Raji (cell line): Measurements from ENCODE around the gene RASA2.

Experiments
- POLR2A ChIP-seq: IDR thresholded peaks from 2 replicates; pipeline ENCODE4 v1.6.1; 2011; ENCODE audit warnings: low read depth, low read length, control low read depth; ENCODE audit not compliant: insufficient read depth

RASA2 gene

DNA sequence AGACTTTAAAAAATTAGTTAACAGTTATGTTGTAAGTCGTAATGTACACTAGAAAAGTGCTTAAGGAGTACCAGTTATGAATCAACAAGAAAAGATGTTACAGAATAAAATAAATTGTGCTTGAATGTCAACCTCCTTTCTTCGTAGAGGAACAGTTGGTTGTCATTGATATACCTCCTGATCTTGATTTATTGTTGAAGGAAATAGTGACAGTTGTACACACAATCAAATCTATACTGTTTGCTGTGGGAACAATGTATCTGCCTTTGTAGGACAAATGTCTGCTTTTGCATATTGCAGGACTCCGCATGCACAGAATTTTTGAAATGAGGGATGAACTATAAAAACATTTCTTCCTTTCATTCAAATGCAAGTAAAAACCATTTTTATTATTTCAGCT is 19.2 kb downstream of the RASA2 start:
- no peak for TF ChIP-seq POLR2A

DNA sequence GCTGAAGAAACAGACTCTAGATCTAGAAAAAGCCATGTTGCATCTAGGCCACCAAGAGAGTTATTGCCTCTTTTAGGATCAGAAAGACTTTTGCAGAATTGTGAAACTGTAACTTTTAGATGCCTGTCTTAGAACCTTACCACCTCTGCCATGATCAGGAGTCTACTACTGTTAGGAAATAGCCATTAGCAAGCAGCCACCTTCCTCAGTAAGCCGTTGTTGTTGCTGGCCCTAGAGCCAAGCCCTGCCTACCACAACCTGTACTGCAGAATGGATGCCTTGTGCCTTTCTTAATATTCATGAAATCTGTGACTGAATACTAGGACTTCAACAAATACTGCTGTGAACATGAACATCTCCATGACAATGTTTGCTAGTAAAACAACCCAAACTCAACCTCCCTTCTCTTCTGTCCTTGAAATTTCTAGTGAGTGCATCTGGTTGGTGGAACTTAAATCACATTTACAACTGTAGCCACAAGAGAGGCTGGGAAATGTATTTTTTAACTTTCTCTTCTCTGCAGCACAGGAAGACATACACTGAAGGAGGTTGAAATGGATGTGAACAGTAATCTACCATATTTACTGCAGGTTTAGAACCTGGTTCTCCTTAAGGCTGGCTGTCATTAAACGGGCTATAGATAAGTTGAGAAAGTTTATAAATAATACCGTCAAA is 20.7 kb downstream of the RASA2 start:
- TF ChIP-seq POLR2A: no peak

DNA sequence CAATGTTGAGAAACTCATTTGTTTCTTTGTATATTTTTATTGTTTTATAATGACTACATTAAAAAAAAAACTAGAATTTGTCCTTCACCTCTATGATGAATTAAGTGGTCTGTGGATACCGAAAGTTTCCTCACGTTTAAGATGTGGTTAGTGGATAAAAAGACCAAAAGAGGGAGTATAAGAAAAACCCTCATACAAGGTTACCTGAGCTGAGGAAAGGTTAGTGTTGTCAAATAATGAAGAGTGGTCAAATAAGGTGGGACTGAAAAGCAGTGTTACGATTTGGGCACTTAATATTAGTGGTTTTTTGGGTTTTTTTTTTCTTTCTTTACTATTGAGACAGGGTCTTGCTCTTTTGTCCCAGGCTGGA is 21.2 kb downstream of the RASA2 start:
- no peak for TF ChIP-seq POLR2A

DNA sequence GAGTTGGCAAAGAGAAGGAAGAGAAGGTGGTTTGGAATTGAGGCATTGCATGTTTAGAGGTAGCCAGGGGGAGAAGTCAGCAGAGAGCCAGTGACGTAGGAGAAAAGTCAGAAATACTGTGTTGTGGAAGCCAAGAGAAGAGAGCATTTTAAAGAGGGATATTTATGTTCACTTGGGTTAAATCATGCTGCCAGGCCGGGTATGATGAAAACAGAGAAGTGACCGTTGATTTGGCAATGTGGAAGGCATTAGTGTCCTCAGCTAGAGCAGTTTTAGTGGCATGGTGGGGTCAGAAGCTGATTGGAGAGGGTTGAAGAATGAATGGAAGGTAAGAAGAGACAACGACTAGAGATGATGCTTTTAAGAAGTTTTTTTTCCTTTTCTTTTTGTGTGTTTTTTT is 24.5 kb downstream of the RASA2 start:
- TF ChIP-seq POLR2A: no peak

DNA sequence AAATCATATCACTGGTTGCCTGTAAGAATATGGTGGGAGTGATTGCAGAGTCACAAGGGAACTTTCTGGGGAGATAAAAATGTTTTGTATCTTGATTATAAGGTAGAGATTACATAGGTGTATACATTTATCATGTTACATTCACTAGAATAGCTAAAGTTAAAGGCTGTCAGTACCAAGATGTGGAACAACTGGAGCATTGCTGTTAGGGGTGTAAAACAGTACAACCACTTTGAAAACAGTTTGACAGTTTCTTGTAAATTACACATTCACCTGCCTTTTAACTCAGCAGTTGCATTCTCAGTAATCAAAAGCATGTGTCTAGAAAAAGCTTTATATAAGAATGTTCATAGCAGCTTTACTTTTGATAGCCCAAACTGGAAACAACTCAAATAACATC is 27.6 kb downstream of the RASA2 start:
- TF ChIP-seq POLR2A: no peak

DNA sequence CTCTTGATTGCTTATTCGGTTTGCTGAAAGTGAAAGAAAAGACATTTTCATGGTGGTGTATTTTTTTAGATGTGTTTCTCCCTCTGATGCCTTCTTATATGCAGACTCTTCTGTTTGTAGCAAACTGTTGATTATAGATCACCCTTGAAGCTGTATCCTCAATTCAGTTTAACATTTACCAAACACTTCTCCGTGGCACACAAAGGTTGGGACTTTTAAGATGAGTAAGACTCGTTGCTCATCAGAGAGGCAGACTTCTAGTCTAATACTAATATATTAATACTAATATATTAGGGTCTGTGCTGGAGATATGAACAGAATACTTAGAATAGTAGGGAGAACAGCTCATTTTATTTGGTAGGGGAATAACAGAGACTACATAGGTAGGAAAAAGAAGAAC is 32.8 kb downstream of the RASA2 start:
- TF ChIP-seq POLR2A: no peak

DNA sequence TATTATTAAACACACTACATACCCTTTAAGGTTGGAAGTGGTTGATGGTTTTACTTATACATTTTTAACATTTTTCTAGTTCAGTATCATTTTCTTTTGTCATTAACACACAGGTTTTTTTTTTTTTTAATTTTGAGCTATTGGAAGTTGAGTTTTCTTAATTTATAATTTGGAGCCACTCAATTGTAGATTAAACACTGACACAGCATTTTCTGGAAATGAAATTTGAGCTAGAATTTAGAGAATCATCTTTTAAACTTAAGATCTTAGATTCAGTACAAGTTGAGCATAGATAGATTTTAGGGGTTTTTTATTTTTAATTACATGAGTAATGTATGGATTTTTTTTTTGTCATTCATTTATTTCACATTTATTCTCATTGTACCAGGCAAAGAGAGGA is 35.0 kb downstream of the RASA2 start:
- TF ChIP-seq POLR2A: no peak

DNA sequence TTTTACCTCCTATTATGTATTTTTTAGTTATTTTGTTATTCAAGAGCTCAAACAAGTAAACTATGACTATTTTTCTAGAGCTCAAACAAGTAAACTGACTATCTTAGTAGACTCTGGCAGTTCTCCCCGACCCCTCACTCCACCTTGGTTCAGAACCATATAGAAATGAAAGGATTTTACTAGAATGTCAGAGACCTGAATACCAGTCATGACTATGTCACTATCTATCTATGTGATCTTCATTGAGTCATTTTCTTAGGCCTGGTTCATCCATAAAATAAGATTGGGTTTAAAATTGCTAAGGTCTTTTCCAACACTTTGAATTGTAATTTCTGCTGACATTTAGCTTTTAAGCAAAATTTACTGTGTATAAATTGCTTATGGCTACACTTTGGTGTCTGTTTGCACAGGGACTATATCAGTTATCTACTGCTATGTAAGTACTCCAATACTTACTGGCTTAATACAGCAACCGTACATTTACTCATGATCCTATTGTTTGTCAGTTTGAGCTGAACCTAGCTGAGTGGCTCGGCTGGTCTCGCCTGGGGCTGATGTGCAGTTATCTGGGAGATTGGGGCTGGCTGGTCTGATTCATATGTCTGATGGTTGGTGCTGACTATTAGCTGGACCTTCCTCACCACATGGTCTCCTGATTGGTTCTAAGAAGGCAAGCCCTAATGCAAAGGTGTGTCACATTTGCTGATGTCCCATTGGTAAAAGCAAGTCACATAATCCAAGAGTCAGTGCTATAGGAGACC is 37.0 kb downstream of the RASA2 start:
- TF ChIP-seq POLR2A: no peak

DNA sequence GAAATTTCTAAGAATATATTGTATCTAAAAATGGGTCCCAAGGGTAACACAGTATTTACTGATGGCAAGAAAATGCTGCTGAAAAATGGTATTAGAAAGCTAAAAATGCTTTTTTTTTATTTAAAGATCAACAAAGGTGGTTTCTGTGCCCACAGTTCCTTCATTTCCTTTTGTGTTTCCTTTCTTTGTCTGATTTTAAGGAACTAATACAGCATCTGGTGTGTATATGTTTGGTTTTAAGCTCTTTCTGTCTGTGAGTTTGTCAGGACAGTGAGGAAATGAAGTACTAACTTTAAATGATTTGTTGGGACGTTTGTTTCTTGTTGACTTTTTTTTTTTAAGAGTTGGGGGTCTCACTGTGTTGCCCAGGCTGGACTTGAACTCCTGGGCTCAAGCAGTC is 38.2 kb downstream of the RASA2 start:
- TF ChIP-seq POLR2A: no peak

DNA sequence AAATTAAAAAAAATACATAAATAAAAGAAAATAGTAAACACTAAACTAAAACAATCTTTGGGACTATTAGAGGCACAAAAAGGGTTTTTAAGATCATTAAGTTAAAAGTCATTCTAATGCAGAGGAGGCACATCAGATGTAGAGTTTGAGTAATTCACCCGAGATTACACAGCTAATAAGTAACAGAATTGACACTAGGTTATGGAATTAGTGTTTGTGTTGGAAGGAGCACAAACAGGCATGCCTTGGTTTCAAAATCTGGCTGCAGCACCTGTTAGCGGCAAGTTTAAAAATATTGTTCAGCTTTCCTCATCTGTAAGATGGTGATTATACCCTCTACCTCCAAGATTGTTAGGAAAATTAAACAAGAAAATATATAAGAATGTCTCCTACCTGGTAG is 39.0 kb downstream of the RASA2 start:
- TF ChIP-seq POLR2A: no peak

DNA sequence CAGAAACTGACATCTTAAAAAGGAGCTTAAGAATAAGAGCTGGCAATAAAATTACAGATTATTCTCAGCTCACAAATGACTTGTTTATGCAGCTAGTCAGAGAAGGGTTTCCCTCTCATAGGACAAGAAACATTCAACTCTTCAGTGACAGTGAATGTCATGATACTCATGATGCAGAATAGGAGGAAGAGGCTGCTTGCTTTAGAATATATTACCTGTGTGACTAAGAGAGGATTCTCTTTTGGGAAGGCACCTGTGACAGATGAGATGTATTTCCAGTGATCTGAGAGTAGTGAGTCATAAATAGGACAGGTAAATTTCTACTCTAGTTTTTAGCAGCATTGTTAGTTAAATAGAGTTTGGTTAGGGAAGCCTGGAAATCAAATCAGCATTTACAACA is 39.9 kb downstream of the RASA2 start:
- no peak for TF ChIP-seq POLR2A

DNA sequence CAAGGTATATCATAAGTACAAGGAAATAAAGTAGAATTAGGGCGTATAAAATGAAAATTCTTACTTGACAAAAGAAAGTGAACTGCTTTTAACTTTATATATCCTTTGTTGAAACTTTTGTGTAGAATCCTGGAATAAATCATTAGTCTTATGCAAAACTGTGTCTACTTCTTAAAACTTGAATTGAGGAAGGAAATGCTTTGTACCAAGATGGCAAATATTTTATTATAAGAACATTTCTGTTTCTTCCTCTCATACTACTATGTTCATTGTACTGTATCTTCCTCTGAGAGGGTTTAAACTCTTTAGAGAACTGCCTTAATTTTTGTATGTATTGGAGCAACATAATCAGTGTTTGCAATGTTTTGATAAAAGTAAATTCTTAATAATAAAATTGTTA is 42.0 kb downstream of the RASA2 start:
- TF ChIP-seq POLR2A: no peak

DNA sequence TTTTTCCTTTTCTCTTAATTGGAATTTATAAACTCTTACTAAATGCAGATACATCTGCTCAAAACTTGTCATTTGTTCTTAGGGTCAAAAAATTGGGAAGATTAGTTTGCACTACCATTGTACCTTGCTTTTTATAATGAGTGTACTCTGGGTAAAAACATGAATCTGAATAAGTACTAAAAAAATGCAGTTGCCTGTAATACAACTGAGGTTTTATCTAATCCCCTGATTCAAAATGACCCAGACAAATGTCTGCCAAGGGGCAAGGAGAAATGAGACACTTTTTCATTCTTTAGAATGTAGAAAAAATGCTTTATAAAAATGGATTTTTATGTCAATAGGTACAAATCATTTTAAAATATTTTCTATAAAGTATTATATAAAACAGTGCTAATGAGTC is 42.4 kb downstream of the RASA2 start:
- TF ChIP-seq POLR2A: no peak

DNA sequence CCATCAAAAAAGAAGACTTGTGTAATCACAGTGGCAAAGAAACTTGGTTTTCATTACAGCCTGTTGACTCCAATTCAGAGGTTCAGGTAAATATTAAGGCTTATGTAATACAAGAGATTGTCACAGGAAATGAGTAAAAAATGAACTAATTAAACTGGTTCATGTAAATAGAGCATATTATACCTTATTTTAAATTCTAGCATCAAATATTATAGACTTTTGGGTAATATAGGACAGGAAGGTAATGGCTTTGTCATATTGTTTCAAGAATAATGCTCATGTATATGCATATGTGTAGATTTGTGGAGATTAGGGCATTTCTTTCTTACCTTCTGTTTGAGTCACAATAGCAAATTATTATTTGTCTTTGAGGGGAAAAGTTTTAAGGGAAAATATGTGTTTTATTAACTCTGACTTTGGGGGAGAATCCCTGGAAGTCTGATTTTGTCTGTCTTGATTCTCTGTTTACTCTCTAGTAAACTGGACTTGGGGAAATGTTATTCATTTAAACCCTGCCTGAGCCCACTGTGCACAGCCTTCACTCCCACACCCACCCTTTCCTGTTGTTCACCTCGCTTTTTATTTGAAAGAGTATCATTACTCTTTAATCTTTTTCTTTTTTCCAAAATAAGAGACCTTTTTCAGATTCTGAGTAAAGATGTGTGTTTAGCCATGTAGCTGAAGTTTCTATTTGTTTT is 43.0 kb downstream of the RASA2 start:
- TF ChIP-seq POLR2A: no peak

DNA sequence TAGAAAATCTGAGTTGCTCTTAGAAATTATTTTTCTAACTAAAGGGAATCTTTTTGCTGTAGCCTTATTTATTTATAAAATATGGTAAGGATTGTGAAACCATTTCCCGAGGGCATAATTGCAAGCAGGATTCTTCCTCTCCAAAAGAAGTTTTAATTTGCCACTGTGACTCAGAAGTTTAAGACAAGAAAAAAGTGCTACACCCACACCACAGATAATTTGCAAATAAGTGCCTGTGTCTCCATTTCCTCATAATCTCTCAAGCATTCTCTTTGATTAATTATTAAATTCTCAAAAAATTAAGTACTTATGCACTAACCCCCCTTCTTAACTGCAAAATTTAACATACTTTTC is 43.6 kb downstream of the RASA2 start:
- TF ChIP-seq POLR2A: no peak

DNA sequence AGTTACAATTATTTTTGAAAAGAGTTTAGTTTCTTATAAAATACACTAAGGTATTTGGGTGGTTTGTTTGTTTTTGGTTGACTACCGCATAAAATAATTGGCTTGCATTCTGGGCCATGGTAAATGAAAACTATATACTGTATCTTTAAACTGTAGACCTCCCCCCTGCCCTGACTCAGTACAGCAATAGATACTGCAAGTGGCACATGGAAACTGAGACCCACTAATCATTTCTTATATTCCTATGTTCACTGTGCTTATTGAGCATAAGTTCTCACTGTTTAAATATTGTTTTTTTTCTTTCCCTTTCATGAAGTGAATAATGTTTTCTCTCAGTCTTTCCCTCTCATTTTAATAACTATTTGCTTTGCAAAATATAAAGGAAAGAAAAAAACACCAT is 45.8 kb downstream of the RASA2 start:
- TF ChIP-seq POLR2A: no peak

DNA sequence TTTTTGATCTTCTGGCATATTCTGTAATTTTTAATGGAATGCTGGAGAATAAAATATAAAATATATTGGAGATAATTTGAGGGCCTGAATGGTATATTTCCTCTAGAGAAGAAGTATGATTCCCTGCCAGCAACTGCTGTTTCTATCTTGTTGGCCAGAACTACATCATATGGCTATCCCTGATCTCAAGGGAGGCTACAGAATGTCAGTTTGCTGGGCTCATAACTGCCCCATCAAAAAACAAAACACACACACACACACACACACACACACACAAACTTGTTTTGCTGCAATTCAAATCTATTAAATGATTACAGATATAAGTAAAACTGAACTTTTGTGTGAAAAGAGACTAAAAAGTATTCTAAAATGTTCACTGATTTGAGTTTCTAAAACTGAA is 51.0 kb downstream of the RASA2 start:
- TF ChIP-seq POLR2A: no peak

DNA sequence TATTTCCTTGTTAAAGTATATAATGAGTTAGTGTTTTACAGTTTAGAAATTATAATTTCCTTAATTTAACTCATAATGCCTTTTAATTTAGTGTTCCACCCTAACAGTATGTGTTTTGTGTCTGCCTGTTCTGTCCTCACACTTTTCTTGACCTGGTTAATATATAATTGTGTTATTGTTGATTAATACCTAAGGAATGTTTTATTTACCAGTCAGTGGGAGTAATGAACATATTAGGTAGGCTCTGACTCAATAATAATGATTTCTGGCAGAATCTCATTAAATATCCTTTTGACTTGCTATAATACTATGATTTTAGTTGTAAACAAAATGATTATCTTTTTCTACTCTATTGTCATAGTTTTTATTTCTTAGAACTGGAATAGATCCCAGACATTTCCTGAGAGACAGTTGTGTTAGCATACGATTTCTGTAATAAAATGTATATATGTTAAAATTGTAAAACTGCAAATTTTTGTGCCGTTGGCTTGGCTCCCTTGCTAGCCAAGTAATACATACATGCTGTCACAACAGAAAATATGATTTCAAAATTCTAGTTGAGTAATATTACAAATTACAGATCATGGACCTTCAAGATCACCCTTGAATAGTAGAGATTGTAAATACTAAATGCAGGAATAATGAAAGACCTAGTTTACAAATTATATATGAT is 51.9 kb downstream of the RASA2 start:
- no peak for TF ChIP-seq POLR2A
